Activated CD8-positive, alpha-beta memory T cell treated with anti-CD3 and anti-CD28 coated beads for 1 hour (primary cell): ENCODE data around the gene NLK.
"Not testable (repeated sequence)": the region's sequence is repeated elsewhere in the genome, so short reads cannot be mapped to it uniquely, and the experiment has no call there.

Source experiments
- DNase-seq, 2 donors: peaks; one replicate each; pipeline ENCODE4 v3.0.0-alpha.2; 2020; ENCODE audit warnings: low read depth in 1 of 2; ENCODE audit errors: extremely low read depth in 1 of 2

The NLK gene

DNA sequence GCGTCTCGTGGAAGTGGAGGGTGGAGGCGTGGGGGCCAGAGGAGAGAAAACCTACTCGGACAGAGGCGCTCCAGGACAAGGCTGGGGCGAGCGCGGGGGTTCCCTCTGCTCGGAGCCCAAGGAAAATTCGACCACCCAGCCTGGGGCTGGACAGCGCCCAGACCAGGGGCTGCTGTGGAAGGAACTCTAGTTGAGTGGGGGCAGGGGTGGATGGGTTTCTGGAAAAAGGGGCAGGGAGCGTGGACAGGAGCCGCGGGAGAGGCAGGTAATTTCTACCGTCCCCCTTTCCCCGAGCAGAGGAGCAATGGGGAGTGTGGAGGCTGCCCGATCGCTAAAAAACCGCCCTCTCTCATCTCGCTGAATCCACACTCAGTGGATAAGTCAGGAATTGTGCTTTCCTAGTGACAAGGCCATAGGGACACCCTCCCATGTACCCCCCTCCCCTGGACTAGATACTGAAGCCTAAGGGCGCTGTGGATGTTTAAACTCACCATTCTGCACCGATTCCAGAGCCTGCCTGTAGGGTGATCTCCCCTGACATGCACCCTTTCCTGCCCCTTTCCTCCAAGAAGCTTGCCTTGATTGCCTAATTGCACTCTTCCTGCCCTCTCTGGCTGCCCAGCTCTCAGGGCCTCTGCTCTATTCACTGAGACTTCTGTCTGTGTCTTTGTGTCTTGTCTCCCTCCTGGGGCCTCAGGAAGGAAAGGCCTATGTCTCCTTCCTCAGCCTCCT, 185.8 kb downstream of the NLK start:
- no peak for DNase-seq

DNA sequence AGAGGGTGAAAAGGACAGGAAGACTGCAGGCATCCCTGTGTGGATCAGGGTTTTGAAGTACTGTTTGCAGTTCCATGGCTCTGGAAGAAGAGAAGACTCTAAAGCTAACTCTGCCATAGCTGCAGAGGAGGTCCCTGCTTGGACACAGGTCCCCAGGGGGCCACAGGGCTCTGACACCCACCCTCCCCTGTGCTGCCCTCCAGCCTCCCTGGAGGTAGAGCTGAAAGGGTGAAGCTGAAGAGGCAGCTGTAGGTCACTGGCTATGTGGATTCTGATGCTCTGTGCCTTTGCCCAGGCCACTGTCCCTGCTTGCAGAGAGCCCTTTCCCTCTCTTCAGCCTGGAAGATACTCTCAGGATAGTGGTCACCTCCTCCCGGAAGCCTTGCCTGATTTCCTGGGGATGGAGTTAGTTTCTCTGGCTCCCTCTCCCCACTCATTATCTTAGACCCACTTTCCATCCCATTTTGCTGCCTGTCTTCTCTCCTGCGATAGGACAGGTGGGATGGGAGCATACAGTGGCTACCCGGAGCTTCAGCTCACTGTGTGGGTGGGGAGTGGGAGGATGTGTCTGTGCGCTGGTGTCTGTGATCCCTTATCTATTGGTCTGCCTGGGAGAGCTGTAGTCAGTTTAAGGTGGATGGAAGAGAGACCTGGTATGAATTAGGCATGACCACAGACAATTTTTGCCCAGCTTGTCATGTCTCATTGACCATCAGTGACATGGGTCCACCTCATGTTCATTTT, 186.7 kb downstream of the NLK start:
- no peak for DNase-seq

DNA sequence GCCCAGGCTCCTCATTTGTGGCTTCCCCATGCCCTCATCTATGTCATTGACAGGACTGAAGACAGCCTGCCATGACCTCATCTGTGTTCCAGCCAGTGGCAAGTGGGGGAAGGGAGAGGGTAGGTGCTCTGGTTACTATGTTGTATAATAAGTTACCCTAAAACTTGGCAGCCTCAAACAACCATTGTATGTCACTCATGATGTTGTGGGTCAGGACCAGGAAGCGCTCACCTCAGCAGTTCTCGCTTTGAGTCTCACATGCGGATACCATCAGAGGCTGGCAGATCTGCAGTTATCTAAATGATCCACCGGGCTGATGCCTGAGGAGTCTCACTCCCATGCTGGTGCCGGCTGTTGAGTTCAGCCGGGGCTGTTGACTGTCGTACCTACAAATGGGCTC, 187.5 kb downstream of the NLK start:
- DNase-seq = no peak

DNA sequence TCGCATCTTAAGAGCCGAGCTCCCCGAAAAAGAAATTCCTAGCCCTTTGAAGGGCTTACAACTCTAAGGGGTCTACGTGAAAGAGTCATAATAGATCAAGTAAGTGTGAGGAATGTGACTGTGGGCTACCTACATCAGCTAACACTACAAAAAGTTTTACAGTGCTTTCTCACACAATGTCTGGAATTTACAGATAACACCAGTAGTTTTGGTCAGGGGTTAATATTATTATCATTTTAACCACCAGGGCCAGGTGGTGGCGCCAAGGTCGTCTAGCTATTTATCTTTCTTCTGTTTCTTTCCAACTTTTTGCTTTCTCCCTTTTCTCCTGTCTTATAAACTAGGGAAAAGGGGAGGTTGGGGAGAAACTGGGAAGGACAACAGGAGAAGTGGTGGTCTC, 188.1 kb downstream of the NLK start:
- DNase-seq = not testable (repeated sequence)

DNA sequence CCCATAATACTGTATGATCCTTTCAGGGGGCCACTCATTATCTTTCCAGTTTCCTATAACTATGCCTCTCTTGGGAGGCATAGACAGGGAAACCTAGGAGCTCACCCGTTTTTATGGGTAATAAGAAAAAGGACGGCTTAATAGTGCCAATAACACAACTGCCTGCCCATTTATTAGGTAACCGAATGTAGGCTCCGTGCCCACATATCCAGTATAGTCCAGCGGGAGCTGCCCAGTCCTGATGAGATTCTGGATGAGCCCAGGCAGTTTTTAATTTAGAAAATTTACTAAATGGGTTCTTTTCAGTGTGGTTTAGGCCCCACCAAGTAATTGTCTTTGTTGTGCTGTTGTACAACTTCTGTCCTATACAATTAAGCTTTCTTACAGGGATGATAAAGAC, 189.1 kb downstream of the NLK start:
- not testable (repeated sequence) for DNase-seq

DNA sequence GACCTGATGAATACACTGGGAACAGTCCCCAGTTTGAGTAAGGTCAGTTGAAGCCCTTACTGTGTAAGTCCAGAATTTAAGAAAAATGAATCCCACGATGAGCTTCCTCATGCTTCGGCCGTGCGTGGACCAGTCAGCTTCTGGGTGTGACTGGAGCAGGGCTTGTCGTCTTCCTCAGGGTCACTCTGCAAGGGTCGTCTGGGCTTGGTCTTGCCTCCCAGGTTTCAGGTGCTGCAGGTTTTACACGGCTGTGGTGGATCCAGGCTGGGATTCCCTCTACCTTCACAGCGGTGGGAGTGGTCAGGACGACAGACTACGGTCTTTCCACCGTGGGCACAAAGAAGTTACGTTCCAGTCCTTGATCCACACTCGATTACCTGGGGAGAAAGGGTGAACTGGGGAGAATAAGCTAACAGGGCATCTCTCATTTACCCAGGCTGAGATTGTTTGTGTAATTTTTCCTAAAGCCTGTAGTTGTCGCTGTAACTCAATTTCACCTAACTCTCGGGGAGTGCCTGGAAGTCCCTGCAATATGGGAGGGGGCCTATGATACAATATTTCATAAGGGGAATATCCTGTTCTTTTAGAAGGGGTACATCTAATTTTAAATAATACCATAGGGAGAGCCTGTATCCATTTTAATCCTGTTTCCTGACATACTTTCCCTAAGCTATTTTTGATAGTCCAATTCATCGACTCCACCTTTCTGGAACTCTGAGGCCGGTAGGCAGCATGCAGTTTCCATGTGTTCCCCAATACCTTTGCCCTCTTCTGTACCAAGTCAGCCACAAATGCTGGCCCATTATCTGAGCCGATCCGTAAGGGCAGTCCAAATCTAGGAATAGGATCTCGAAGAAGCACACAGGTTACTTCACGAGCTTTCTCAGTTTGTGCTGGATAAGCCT, 190.7 kb downstream of the NLK start:
- not testable (repeated sequence) for DNase-seq

DNA sequence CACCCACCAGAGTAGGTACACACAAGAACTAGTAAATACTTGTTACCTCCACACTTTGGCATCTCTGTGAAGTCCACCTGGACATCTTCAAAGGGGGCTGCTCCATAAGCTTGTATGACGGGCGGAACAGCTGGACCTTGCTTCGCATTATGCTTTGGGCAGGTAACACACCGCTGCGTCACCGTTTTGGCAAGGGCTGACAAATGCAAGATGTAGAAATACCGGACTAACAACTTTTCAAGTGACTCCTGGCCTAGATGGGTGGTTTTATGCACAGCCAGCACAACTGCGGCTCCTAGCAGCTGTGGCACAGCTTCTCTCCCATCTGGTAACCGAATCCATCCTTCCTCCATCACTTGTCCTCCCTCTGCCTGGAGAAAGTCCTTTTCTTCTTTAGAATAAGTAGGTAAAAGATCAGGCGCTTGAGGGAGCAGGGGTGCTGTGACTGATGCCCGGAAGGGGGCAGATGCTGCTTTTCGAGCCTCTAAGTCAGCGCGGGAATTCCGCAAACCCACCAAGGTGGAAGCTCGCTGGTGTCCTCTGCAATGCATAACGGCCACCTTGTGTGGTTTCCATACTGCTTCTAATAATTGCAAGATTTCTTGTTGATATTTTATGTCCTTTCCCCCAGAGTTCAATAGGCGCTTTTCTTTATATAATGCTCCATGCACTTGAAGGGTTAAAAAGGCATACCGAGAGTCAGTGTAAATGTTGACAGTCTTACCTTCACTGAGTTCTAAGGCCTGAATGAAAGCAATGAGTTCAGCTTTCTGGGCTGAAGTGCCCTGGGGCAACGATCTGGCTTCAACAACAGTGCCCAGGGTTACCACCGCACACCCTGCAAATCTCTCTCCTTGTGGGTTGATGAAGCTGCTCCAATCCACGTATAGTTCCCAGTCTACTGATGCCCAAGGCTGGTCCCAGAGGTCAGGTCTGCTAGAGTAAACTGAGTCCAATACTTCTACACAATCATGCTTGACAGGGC, 191.7 kb downstream of the NLK start:
- not testable (repeated sequence) for DNase-seq

DNA sequence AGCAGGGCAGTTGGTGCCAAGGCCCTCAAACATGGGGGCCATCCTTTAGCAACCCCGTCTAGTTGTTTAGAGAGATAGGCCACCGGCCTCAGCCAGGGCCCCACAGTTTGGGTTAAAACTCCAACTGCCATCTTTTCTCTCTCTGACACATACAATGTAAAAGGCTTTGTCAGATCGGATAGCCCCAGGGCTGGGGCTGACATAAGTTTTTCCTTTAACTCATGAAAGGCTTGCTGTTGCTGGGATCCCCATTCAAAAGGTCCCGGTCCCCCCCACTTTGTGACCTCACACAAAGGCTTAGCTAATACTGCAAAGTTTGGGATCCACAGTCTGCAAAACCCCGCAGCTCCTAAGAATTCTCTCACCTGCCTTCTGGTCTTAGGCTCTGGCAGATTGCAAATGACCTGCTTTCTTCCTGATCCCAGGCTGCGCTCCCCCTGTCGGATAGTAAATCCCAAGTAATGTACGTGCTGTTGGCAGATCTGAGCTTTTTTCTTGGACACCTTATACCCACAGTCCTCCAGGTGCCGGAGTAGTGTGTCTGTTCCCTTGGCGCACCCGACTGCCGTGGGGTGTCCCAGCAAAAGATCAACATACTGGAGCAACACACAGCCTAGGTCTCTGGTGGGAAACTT, 192.7 kb downstream of the NLK start:
- not testable (repeated sequence) for DNase-seq

DNA sequence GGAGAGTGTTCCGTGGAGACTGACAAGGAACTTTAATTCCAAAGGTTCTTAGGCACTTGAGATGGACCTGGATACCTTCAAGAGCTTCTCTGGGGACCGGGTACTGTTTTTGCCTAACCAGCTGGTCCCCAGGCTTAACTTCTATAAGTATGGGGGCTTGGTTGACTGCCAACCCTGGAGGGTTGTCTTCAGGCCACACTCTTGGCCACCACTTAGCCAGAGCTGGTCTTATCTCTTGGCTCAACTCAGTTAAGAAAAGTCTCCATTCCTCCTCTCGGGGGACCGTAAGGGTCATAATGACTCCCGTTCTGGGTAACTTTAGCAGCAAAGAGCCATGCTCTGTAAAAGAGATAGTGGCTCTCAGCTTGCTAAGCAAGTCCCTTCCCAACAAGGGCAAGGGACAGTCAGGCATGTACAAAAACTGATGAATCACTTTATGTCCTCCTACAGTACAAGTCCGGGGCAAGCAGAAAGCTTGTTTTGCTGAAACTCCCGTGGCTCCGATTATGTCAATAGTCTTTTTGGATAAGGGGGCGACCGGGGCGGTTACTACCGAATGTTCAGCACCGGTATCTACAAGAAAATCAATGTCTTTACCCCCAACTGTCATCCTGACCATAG, 193.7 kb downstream of the NLK start:
- DNase-seq = not testable (repeated sequence)

DNA sequence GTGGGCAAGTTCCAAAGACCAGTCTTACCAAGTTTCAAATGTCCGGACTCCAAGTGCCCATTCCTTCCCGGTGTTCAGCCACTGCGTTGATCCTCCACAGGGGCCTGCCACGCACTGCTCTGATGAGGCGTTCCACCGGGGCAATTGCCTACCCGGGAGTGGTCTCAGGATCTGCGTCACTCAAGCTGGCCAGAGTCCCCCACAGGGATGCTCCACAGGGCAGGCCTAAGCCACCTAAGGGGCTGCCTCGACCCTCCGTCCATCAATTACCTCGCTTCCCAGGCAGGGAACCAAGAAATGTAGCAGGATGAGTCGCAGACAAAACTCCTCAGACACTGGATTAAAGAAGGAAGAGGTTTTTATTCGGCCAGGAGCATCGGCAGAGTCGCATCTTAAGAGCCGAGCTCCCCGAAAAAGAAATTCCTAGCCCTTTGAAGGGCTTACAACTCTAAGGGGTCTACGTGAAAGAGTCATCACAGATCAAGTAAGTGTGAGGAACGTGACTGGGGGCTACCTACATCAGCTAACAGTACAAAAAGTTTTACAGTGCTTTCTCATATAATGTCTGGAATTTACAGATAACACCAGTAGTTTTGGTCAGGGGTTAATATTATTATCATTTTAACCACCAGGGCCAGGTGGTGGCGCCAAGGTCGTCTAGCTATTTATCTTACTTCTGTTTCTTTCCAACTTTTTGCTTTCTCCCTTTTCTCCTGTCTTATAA, 196.2 kb downstream of the NLK start:
- DNase-seq = not testable (repeated sequence)

DNA sequence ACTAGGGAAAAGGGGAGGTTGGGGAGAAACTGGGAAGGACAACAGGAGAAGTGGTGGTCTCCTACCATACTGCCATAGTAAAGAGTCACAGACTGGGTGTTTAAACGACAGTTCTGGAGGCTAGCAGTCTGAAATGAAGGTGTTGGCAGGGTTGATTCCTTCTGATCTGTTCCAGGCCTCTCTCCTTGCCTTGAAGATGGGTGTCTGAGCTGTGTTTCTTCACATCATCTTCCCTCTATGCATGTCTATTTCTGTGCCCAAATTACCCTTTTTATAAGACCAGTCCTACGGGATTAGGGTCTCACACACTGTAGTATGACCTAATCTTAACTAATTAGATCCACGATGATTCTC, 196.8 kb downstream of the NLK start:
- no peak for DNase-seq

DNA sequence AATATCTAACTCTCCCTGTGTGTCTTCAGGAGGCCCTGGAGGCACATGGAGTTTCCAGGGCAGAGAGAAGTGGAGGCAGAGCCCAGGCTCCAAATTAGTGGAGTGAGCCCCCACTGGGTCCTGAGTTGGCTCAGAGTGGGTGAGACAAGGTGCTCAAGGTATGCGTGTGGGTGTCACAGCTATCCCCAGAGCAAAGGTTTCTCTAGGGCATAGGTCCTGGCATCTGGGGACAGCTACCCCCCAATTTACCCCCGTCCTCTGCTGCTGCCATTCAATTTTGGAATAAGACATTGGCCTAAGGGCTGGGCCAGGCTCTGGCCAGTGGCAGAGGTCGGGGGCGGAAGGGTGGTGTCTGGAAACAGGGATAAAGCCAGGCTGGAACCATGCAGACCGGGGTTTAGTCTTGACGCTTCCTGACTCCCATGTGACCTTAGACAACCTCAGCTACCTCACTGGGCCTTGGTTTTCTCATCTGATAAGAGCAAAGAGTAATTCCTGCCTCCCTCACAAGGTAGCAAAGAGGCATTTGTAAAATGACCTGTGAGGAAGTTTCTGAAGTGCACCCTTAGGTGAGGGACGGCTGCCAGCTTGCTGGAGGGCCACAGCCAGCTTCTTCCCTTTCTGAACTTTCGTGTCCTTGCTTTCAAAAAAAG, 198.3 kb downstream of the NLK start:
- no peak for DNase-seq

DNA sequence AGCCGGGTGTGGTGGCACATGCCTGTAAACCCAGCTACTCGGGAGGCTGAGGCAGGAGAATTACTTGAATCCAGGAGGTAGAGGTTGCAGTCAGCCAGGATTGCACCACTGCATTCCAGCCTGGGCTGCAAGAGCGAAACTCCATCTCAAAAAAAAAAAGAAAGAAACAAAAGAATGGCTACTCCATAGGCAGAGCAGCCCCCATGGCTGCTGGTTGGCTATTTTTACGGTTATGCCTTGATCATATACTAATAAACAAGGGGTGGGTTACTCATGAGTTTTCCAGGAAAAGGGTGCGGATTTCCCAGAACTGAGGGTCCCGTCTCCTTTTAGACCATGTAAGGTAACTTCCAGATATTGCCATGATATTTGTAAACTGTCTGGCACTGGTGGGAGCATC, 200.3 kb downstream of the NLK start:
- DNase-seq = no peak

DNA sequence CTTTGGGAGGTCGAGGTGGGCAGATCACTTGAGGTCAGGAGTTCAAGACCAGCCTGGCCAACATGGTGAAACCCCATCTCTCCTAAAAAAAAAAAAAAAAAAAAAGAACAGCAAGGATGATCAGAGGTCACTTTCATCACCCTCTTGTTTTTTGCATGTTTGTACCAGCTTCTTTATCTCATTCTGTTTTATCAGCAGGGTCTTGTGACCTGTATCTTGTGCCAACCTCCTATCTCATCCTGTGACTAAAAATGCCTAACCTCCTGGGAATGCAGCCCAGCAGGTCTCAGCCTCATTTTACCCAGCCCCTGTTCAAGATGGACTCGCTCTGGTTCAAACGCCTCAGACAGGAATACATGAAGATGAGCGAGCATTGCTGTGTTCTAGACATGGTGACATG, 200.8 kb downstream of the NLK start:
- DNase-seq = not testable (repeated sequence)

DNA sequence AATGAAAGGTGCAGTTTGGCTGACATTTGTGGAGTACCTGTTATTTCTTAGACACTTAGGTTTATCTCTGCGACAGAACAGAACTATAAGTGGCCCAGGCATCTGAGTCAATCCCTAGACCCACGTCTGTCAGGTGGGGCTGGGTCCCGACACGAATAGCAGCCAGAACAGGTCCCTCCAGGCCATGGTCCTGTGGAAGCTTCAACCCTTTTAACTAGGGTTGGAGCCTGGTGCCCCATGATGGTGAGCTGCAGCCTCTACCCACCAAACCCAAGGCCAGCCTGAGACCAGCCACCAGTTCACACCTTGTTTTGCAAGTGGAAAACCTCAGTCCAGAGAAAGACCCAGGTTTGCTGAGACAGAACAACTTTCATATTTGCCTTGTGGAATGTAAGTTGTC, 202.0 kb downstream of the NLK start:
- DNase-seq = no peak
